ENCODE data around the gene ID4.

DNA sequence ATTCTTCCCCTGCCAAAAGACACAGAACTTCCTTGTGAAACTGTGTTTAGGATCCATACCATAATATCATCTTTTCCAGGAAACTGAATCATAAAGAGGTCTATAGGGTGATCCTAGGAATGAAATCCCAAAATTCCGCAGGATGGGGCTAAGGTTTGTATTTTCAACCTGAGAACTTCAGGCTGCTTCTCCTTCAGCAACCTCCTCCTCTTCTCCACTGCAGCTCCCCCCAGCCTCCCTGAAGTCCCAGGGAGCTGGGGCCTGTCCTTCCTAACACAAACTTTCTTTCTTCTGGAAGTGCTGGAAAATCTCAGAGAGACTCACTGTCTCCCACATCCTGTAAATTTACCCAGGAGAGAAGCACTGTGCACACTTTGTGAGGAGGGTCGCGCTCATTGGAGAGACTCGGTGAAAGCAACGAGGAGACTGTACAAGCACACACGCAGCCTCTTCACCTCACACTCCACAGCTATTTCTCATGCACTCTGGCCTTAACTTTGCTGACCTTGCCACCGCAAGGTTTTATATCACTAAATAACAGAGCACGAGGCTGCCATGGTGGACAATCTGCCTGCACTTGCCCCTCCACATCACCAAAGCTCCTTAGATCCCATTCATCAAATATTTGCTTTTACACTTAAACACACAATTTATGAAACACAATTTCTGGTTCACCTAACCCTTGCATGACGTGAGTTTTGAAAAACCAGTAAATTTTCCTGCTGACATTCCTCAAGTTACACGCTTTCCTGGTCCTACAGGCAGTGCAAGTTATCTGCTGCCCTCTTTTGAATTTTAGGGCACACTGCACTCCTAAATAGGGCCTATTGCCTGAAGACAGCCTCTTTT, 14.3 kb downstream of the ID4 start:
- TF ChIP-seq EP300 (IDR thresholded peaks at IDR 0.05; ENCODE audit: borderline replicate concordance), result no peak
- no peak for TF ChIP-seq CREB1 (IDR thresholded peaks at IDR 0.05; ENCODE audit: low read depth)
- no peak for TF ChIP-seq TAF1 (IDR thresholded peaks at IDR 0.05; ENCODE audit: low read depth)
- TF ChIP-seq YY1 (IDR thresholded peaks at IDR 0.05; ENCODE audit: low read depth), result no peak

All from Ishikawa (cell line).